ENCODE measurements around the gene STX3.

Gene STX3

GRCh38 chr11:59854871-59855270 is 99.7 kb downstream of the STX3 start:
- intact Hi-C loops (cut with DNase I; ENCODE audit: low total_unique reads) = no loop called here
- no peaks in the 10 kb centered on the region for H3K4me1 ChIP-seq
- no peak for DNase-seq
- H3K9me3 ChIP-seq = no peaks in the 10 kb centered on the region
- no peak for TF ChIP-seq CTCF (IDR thresholded peaks at IDR 0.05)
- H3K27me3 ChIP-seq = no peaks in the 10 kb centered on the region
- no peaks in the 10 kb centered on the region for H3K36me3 ChIP-seq
- no peak overlapping the region for H3K27ac ChIP-seq
- no peak overlapping the region for H3K4me3 ChIP-seq

Measured in tibial artery (tissue), 4 donors.